ENCODE data around the gene F3.
A peak's percentile ranks its signal among the peaks of the same experiment; 100 is the strongest.

Gene F3

GRCh38 chr1:94496076-94496755 lies 45.3 kb downstream of the F3 start:
- Histone ChIP-seq H3K18ac (ENCODE audit: low read length) (no peak overlapping the region), H2AK5ac (ENCODE audit: low read length) (no peak overlapping the region), H3K4me3 (ENCODE audit: low read length) (no peak overlapping the region), H3K56ac (ENCODE audit: low read length) (no peak overlapping the region), H2BK15ac (replicated peaks; ENCODE audit: low read depth) (no peak overlapping the region), H3K23ac (ENCODE audit: low read length) (no peak overlapping the region), H4K8ac (ENCODE audit: low read depth, low read length) (no peak overlapping the region), H3K36me3 (ENCODE audit: control insufficient read depth, insufficient read depth, low read length) (no peaks in the 10 kb centered on the region), H3K27ac (ENCODE audit: low read depth, low read length) (no peak overlapping the region), H3K79me1 (ENCODE audit: low read length) (no peaks in the 10 kb centered on the region), H3K4ac (ENCODE audit: low read depth, low read length) (no peak overlapping the region), H3K4me1 (ENCODE audit: control insufficient read depth, low read depth, low read length) (no peaks in the 10 kb centered on the region), H2BK5ac (ENCODE audit: low read length) (no peak overlapping the region), H3K4me2 (ENCODE audit: low read length) (no peak overlapping the region), H2BK120ac (ENCODE audit: low read depth, low read length) (no peak overlapping the region), H3K27me3 (ENCODE audit: insufficient read depth, low read length, poor library complexity) (no peaks in the 10 kb centered on the region), H4K5ac (ENCODE audit: low read length) (no peak overlapping the region), H3K79me2 (ENCODE audit: control insufficient read depth, insufficient read depth, low read length) (no peaks in the 10 kb centered on the region), H3K9ac (ENCODE audit: low read length) (no peak overlapping the region)
- no peak for DNase-seq
- WGBS (ENCODE audit: extremely low coverage, insufficient coverage, low lambda C conversion rate), result no CpG with 5 or more reads among the region's 2 CpGs

DNA sequence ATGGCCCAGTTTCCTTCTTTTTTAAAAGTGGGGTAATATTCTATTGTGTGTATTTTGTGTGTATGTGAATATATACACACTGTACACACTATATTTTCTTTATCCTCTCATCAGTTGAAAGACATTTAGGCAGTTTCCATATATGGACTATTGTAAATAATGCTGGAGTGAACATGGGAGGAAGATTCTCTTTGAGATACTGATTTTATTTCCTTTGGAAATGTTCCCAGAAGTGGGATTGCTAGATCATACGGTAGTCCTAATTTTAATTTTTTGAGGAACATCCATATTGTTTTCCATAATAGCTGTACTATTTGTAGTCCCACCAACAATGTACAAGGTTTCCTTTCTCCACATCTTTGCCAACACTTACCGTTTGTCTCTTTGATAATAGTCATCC lies 51.0 kb downstream of the F3 start:
- H3K4ac ChIP-seq (ENCODE audit: low read depth, low read length), result no peak overlapping the region
- H2BK120ac ChIP-seq (ENCODE audit: low read depth, low read length), result no peak overlapping the region
- no peak overlapping the region for H2BK15ac ChIP-seq (replicated peaks; ENCODE audit: low read depth)
- DNase-seq, result no peak
- no peak overlapping the region for H4K8ac ChIP-seq (ENCODE audit: low read depth, low read length)
- H3K4me3 ChIP-seq (ENCODE audit: low read length), result no peak overlapping the region
- H3K56ac ChIP-seq (ENCODE audit: low read length), result no peak overlapping the region
- H3K27ac ChIP-seq (ENCODE audit: low read depth, low read length), result no peak overlapping the region
- no peaks in the 10 kb centered on the region for H3K36me3 ChIP-seq (ENCODE audit: control insufficient read depth, insufficient read depth, low read length)
- no peaks in the 10 kb centered on the region for H3K79me2 ChIP-seq (ENCODE audit: control insufficient read depth, insufficient read depth, low read length)
- H3K9ac ChIP-seq (ENCODE audit: low read length), result no peak overlapping the region
- H3K4me1 ChIP-seq (ENCODE audit: control insufficient read depth, low read depth, low read length), result no peaks in the 10 kb centered on the region
- no CpG with 5 or more reads among the region's 2 CpGs for whole genome bisulfite sequencing (ENCODE audit: extremely low coverage, insufficient coverage, low lambda C conversion rate)
- no peak overlapping the region for H3K23ac ChIP-seq (ENCODE audit: low read length)
- H4K5ac ChIP-seq (ENCODE audit: low read length), result no peak overlapping the region
- H3K27me3 ChIP-seq (ENCODE audit: insufficient read depth, low read length, poor library complexity), result no peaks in the 10 kb centered on the region
- H3K18ac ChIP-seq (ENCODE audit: low read length), result no peak overlapping the region
- H3K4me2 ChIP-seq (ENCODE audit: low read length), result no peak overlapping the region
- no peak overlapping the region for H2AK5ac ChIP-seq (ENCODE audit: low read length)
- no peak overlapping the region for H2BK5ac ChIP-seq (ENCODE audit: low read length)
- H3K79me1 ChIP-seq (ENCODE audit: low read length), result no peaks in the 10 kb centered on the region

DNA sequence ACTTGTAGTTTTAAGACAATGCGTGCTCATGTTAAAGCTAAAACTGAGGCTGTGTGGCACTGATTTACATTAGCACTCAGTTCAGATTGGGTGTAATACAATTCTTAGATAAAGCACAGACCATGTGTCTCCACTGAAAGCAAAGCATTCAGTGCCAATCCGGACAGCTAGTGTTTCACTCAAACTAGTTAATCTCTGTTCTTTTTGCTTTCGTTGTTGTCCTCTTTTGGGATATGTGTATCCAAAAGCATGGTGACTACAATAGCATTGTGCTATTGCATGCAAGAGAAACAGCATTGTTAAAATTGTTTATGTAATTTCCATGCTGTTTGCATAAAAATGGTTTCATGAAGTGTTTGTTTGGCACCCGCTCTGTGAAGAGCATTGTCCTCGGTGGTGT lies 54.6 kb downstream of the F3 start:
- H2BK15ac ChIP-seq (replicated peaks; ENCODE audit: low read depth), result no peak overlapping the region
- H2BK120ac ChIP-seq (ENCODE audit: low read depth, low read length), result no peak overlapping the region
- H2AK5ac ChIP-seq (ENCODE audit: low read length), result no peak overlapping the region
- no peaks in the 10 kb centered on the region for H3K79me1 ChIP-seq (ENCODE audit: low read length)
- H4K5ac ChIP-seq (ENCODE audit: low read length), result no peak overlapping the region
- WGBS (ENCODE audit: extremely low coverage, insufficient coverage, low lambda C conversion rate), result no CpG with 5 or more reads among the region's 5 CpGs
- no peak overlapping the region for H3K4me2 ChIP-seq (ENCODE audit: low read length)
- H2BK5ac ChIP-seq (ENCODE audit: low read length), result no peak overlapping the region
- H3K18ac ChIP-seq (ENCODE audit: low read length), result no peak overlapping the region
- H3K27me3 ChIP-seq (ENCODE audit: insufficient read depth, low read length, poor library complexity), result no peaks in the 10 kb centered on the region
- no peaks in the 10 kb centered on the region for H3K36me3 ChIP-seq (ENCODE audit: control insufficient read depth, insufficient read depth, low read length)
- H3K79me2 ChIP-seq (ENCODE audit: control insufficient read depth, insufficient read depth, low read length), result no peaks in the 10 kb centered on the region
- no peak for DNase-seq
- no peak overlapping the region for H3K27ac ChIP-seq (ENCODE audit: low read depth, low read length)
- no peak overlapping the region for H4K8ac ChIP-seq (ENCODE audit: low read depth, low read length)
- H3K4me3 ChIP-seq (ENCODE audit: low read length), result no peak overlapping the region
- no peak overlapping the region for H3K56ac ChIP-seq (ENCODE audit: low read length)
- H3K23ac ChIP-seq (ENCODE audit: low read length), result no peak overlapping the region
- no peak overlapping the region for H3K9ac ChIP-seq (ENCODE audit: low read length)
- H3K4ac ChIP-seq (ENCODE audit: low read depth, low read length), result no peak overlapping the region
- H3K4me1 ChIP-seq (ENCODE audit: control insufficient read depth, low read depth, low read length), result no peaks in the 10 kb centered on the region

DNA sequence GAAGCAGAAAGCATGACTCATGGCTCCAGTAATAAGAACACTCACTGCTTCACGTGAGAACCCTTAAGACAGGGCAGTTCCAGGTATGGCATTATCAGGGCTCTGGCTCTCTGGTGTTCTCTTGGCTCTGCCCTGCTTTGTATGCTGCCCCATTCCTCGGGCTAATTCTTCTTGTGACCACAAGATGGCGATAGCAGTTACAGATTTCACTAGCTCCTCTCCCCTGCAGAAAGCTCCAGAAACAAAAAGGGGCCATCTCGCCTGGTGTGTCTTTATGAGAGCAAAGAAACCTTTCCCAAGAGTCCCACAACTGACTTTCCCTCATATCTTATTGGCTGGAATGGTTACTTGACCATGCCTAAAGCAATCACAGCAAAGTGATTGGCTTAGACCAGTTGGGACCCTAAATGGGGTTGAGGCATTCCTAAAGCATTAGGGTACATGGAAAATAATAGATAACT lies 60.1 kb downstream of the F3 start:
- H3K4me2 ChIP-seq (ENCODE audit: low read length), result no peak overlapping the region
- no peak overlapping the region for H3K27ac ChIP-seq (ENCODE audit: low read depth, low read length)
- no peak overlapping the region for H2AK5ac ChIP-seq (ENCODE audit: low read length)
- H3K4me1 ChIP-seq (ENCODE audit: control insufficient read depth, low read depth, low read length), result no peaks in the 10 kb centered on the region
- H4K8ac ChIP-seq (ENCODE audit: low read depth, low read length), result no peak overlapping the region
- no peak overlapping the region for H3K4me3 ChIP-seq (ENCODE audit: low read length)
- H3K9ac ChIP-seq (ENCODE audit: low read length), result no peak overlapping the region
- no peak overlapping the region for H3K23ac ChIP-seq (ENCODE audit: low read length)
- H3K27me3 ChIP-seq (ENCODE audit: insufficient read depth, low read length, poor library complexity), result no peaks in the 10 kb centered on the region
- H3K36me3 ChIP-seq (ENCODE audit: control insufficient read depth, insufficient read depth, low read length), result no peaks in the 10 kb centered on the region
- H2BK15ac ChIP-seq (replicated peaks; ENCODE audit: low read depth), result no peak overlapping the region
- DNase-seq, result peak; percentile 88
- no peak overlapping the region for H3K18ac ChIP-seq (ENCODE audit: low read length)
- WGBS (ENCODE audit: extremely low coverage, insufficient coverage, low lambda C conversion rate), result no CpG with 5 or more reads among the region's 4 CpGs
- no peaks in the 10 kb centered on the region for H3K79me1 ChIP-seq (ENCODE audit: low read length)
- no peaks in the 10 kb centered on the region for H3K79me2 ChIP-seq (ENCODE audit: control insufficient read depth, insufficient read depth, low read length)
- no peak overlapping the region for H3K4ac ChIP-seq (ENCODE audit: low read depth, low read length)
- H2BK120ac ChIP-seq (ENCODE audit: low read depth, low read length), result no peak overlapping the region
- H2BK5ac ChIP-seq (ENCODE audit: low read length), result no peak overlapping the region
- H3K56ac ChIP-seq (ENCODE audit: low read length), result no peak overlapping the region
- no peak overlapping the region for H4K5ac ChIP-seq (ENCODE audit: low read length)

- Histone ChIP-seq H3K4ac (ENCODE audit: low read depth, low read length) (no peak overlapping the region), H2AK5ac (ENCODE audit: low read length) (no peak overlapping the region), H3K27ac (ENCODE audit: low read depth, low read length) (no peak overlapping the region), H2BK120ac (ENCODE audit: low read depth, low read length) (no peak overlapping the region), H2BK5ac (ENCODE audit: low read length) (no peak overlapping the region), H3K36me3 (ENCODE audit: control insufficient read depth, insufficient read depth, low read length) (no peaks in the 10 kb centered on the region), H3K79me2 (ENCODE audit: control insufficient read depth, insufficient read depth, low read length) (no peaks in the 10 kb centered on the region), H2BK15ac (replicated peaks; ENCODE audit: low read depth) (no peak overlapping the region), H3K56ac (ENCODE audit: low read length) (no peak overlapping the region), H3K4me1 (ENCODE audit: control insufficient read depth, low read depth, low read length) (no peaks in the 10 kb centered on the region), H3K9ac (ENCODE audit: low read length) (no peak overlapping the region), H3K18ac (ENCODE audit: low read length) (no peak overlapping the region), H4K5ac (ENCODE audit: low read length) (no peak overlapping the region), H3K4me3 (ENCODE audit: low read length) (no peak overlapping the region), H3K23ac (ENCODE audit: low read length) (no peak overlapping the region), H4K8ac (ENCODE audit: low read depth, low read length) (no peak overlapping the region), H3K79me1 (ENCODE audit: low read length) (no peaks in the 10 kb centered on the region), H3K4me2 (ENCODE audit: low read length) (no peak overlapping the region), H3K27me3 (ENCODE audit: insufficient read depth, low read length, poor library complexity) (no peaks in the 10 kb centered on the region)
- DNase-seq, result no peak
- no CpG with 5 or more reads among the region's 3 CpGs for WGBS (ENCODE audit: extremely low coverage, insufficient coverage, low lambda C conversion rate)
These were observed 61.9 kb downstream of the F3 start for GRCh38 chr1:94479682-94480081.

Data from mesendoderm (in vitro differentiated cells).